Stomach (tissue), 4 donors: Measurements from ENCODE around the gene THSD4.

Source experiments
- CTCF ChIP-seq, 7 experiments: fragments of 450-650 bp in 4 of 7; fragments of 200-600 bp in 3 of 7; sonication (generic) in 3 of 7; IDR thresholded peaks; one replicate each; pipeline ENCODE4 v1.5.1; 2016 to 2019; ENCODE audit warnings: antibody characterized with exemption in 7 of 7, control low read depth in 2 of 7, mild to moderate bottlenecking in 1 of 7
- POLR2A ChIP-seq, 4 donors: fragments of 450-650 bp; IDR thresholded peaks; one replicate each; pipeline ENCODE4 v1.6.1; 2016; ENCODE audit warnings: antibody characterized with exemption in 4 of 4, control low read depth in 2 of 4, mild to moderate bottlenecking in 1 of 4, moderate library complexity in 1 of 4

DNA sequence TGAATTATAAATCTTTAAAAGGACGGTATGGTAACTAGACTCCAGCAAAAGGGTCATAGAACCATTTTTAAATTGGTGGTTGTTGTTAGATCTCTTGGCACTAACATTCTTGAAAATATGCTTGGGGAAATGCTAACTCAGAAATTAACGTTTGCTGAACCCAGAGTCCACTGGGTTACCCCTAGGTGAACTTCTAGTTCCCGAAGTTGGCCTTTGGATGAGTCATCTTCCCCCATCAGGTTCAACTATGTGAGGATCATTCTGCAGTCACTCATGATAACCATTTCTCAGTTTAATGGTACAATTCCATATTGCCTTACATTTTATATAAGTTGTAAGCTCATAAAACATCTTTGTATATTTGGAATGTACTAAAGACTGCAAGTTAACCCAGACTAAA, 204.7 kb downstream of the THSD4 start:
- no peak for TF ChIP-seq CTCF (IDR thresholded peaks at IDR 0.05)
- TF ChIP-seq POLR2A (IDR thresholded peaks at IDR 0.05), result no peak
